Adrenal gland (tissue), 5 donors: ENCODE results near the gene TINAGL1.

Source experiments
- CTCF ChIP-seq, 6 experiments: fragments of 450-650 bp in 4 of 6; fragments of 200-600 bp in 2 of 6; sonication (generic) in 1 of 6; IDR thresholded peaks; 1 replicate in 5 of 6; 2 replicates in 1 of 6; pipeline versions ENCODE4 v1.5.1 to v1.8.0; 2016 to 2021; ENCODE audit warnings: antibody characterized with exemption in 6 of 6, mild to moderate bottlenecking in 2 of 6, moderate library complexity in 1 of 6
- POLR2A ChIP-seq, 2 donors: fragments of 450-650 bp; IDR thresholded peaks; one replicate each; pipeline ENCODE4 v1.6.1; 2017; ENCODE audit warnings: antibody characterized with exemption in 2 of 2, mild to moderate bottlenecking in 2 of 2, moderate library complexity in 1 of 2
- donor health status: DM: no; HTN: no; CAD: no.

GRCh38 chr1:31625561-31626222 lies 49.4 kb downstream of the TINAGL1 start:
- TF ChIP-seq CTCF (IDR thresholded peaks at IDR 0.05) (no peak), POLR2A (IDR thresholded peaks at IDR 0.05) (no peak)
